Karpas-422 (cell line): ENCODE measurements around the gene TAB2. TPM values are rescaled to one million over a fixed set of nuclear protein-coding genes. Genes with fewer than 3 reads are reported as not detected.

Experiments
- DNase-seq: peaks from one replicate; pipeline ENCODE4 v3.0.0-alpha.2; 2015
- H2AFZ ChIP-seq: fragments of 200-600 bp; sonication (generic); 2 replicates; pipeline ENCODE4 v1.6.1; 2014; ENCODE audit warnings: antibody characterized with exemption, low read length, mixed read lengths
- H3K27ac ChIP-seq: fragments of 200-600 bp; sonication (generic); 2 replicates; pipeline ENCODE4 v1.5.1; 2014; ENCODE audit warnings: mild to moderate bottlenecking, low read length, moderate library complexity
- H3K27me3 ChIP-seq: fragments of 200-600 bp; sonication (generic); 2 replicates; pipeline ENCODE4 v1.6.1; 2014; ENCODE audit warnings: low read length, mixed read lengths
- H3K36me3 ChIP-seq: fragments of 200-600 bp; sonication (generic); 2 replicates; pipeline ENCODE4 v1.6.1; 2014; ENCODE audit warnings: low read length, mixed read lengths; ENCODE audit not compliant: insufficient read depth
- H3K4me1 ChIP-seq: fragments of 200-600 bp; sonication (generic); 2 replicates; pipeline ENCODE4 v1.6.1; 2014; ENCODE audit warnings: mild to moderate bottlenecking, low read length, mixed read lengths
- H3K4me2 ChIP-seq: fragments of 200-600 bp; sonication (generic); 2 replicates; pipeline ENCODE4 v1.6.1; 2014; ENCODE audit warnings: low read length, low read depth, mild to moderate bottlenecking; ENCODE audit not compliant: poor library complexity, severe bottlenecking
- H3K4me3 ChIP-seq: fragments of 200-600 bp; sonication (generic); 2 replicates; pipeline ENCODE4 v1.5.1; 2014; ENCODE audit warnings: mild to moderate bottlenecking, antibody characterized with exemption, low read length, mixed read lengths
- H3K79me2 ChIP-seq: fragments of 200-600 bp; sonication (generic); 2 replicates; pipeline ENCODE4 v1.6.1; 2014; ENCODE audit warnings: mild to moderate bottlenecking, low read length, mixed read lengths
- H3K9ac ChIP-seq: fragments of 200-600 bp; sonication (generic); 2 replicates; pipeline ENCODE4 v1.6.0; 2014; ENCODE audit warnings: low read length
- H3K9me2 ChIP-seq: fragments of 200-600 bp; sonication (generic), shearing (Covaris generic); replicated peaks from 2 replicates; pipeline ENCODE4 v1.6.0; 2014; ENCODE audit warnings: mild to moderate bottlenecking, low read length, moderate library complexity; ENCODE audit not compliant: insufficient read depth
- H3K9me3 ChIP-seq: fragments of 300-700, 200-600 bp; sonication (generic); 2 replicates; pipeline ENCODE4 v1.6.1; 2014; ENCODE audit warnings: low read length, mixed read lengths
- H4K20me1 ChIP-seq: fragments of 200-600 bp; sonication (generic); 2 replicates; pipeline ENCODE4 v1.6.1; 2014; ENCODE audit warnings: mild to moderate bottlenecking, antibody characterized with exemption, low read length, low read depth; ENCODE audit not compliant: insufficient read depth
- total RNA-seq: library from RNA; depleted of rRNA; stranded (reverse); fragments of >200 nt; shearing (Covaris generic); gene quantifications from 2 replicates; pipeline ENCODE4 v1.2.3, GENCODE V29; 2014; ENCODE audit warnings: low replicate concordance

The TAB2 gene
- total RNA-seq, 1 experiment from 2014 or later = 23.4 TPM

DNA sequence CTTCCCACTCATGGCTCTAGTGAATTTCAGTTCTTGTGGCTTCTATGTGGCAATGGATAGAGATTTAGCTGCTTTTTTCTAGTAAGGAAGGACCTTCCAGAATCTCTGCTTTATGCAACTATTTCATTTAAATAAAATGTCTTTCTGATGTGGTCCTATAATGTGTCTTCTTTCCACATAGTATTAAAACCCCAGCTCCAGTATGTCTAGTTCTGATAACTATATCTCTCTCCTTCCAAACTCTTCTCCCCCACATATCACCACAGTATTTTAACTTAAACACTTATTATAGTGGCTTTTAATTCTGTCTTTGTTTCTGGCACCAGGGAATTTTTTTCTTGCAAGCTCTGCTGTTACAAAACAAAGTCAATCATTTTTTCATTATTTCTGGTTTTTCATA lies 41.9 kb downstream of the TAB2 start:
- H3K4me3 ChIP-seq = no peak overlapping the region
- no peak overlapping the region for H3K9ac ChIP-seq
- no peaks in the 10 kb centered on the region for H3K4me1 ChIP-seq
- no peak overlapping the region for H3K4me2 ChIP-seq
- H3K79me2 ChIP-seq = peaks cover 75% of the 10 kb centered on the region
- H3K27ac ChIP-seq = no peak overlapping the region
- no peaks in the 10 kb centered on the region for H3K27me3 ChIP-seq
- H4K20me1 ChIP-seq = peaks cover 15% of the 10 kb centered on the region
- H3K36me3 ChIP-seq = no peaks in the 10 kb centered on the region
- no peak overlapping the region for H2AFZ ChIP-seq
- no peaks in the 10 kb centered on the region for H3K9me3 ChIP-seq
- no peak for DNase-seq
- no peaks in the 10 kb centered on the region for H3K9me2 ChIP-seq

DNA sequence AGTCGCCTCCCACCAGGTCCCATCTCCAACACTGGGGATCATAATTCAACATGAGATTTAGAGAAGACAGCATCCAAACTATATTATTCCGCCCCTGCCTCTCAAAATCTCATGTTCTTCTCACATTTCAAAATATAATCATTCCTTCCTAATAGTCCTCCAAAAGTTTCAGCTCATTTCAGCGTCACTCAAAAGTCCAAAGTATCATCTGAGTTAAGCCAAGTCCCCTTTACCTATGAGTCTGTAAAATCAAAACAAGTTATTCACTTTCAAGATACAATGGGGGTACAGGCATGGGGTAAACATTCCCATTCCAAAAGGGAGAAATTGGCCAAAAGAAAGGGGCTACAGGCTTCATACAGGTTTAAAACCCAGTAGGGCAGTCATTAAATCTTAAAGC lies 43.0 kb downstream of the TAB2 start:
- no peak for DNase-seq
- no peaks in the 10 kb centered on the region for H3K4me1 ChIP-seq
- peaks cover 77% of the 10 kb centered on the region for H3K79me2 ChIP-seq
- H3K9ac ChIP-seq = no peak overlapping the region
- no peaks in the 10 kb centered on the region for H3K36me3 ChIP-seq
- no peaks in the 10 kb centered on the region for H3K9me2 ChIP-seq
- no peaks in the 10 kb centered on the region for H3K27me3 ChIP-seq
- no peaks in the 10 kb centered on the region for H3K9me3 ChIP-seq
- H3K4me2 ChIP-seq = no peak overlapping the region
- H3K27ac ChIP-seq = no peak overlapping the region
- no peak overlapping the region for H3K4me3 ChIP-seq
- no peak overlapping the region for H2AFZ ChIP-seq
- peaks cover 12% of the 10 kb centered on the region for H4K20me1 ChIP-seq

DNA sequence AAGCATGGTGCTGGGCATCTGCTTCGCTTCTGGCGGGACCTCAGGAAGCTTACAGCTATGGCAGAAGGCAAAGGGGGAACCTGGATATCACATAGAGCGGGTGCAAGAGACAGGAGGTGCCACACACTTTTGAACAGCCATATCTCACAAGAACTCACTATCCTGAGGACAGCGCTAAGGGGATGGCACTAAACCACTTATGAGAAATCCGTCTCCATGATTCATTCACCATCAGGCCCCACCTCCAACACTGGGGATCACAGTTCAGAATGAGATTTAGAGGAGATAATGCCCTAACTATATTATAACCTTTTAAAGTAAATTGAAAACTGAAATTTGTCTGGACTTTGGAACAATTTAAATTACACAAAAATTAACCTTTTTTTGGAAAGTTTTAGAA lies 44.8 kb downstream of the TAB2 start:
- Histone ChIP-seq H4K20me1 (peaks cover 3% of the 10 kb centered on the region), H3K79me2 (peaks cover 83% of the 10 kb centered on the region), H3K9ac (no peak overlapping the region), H3K9me3 (no peaks in the 10 kb centered on the region), H2AFZ (no peak overlapping the region), H3K27ac (no peak overlapping the region), H3K4me3 (no peak overlapping the region), H3K27me3 (no peaks in the 10 kb centered on the region), H3K36me3 (no peaks in the 10 kb centered on the region), H3K4me2 (no peak overlapping the region), H3K4me1 (no peaks in the 10 kb centered on the region), H3K9me2 (no peaks in the 10 kb centered on the region)
- DNase-seq = no peak

DNA sequence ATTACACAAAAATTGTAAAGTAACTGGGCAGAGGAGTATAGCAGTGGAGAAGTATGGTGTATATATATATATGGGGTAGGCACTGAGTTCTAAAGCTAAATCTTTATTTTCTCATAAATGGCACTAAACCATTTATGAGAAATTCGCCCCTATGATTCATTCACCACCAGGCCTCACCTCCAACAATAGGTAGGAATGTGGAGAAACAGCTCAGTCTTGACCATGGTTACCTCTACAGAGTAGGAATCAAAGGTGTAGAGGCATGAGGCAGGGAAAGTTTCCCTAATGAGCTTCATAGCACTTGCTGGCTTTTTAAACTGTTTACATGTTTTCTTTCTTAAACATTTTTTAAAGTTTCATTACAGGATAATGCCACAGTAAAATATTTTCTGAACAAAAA lies 45.6 kb downstream of the TAB2 start:
- no peak overlapping the region for H3K4me2 ChIP-seq
- peaks cover 3% of the 10 kb centered on the region for H4K20me1 ChIP-seq
- no peak overlapping the region for H3K27ac ChIP-seq

DNA sequence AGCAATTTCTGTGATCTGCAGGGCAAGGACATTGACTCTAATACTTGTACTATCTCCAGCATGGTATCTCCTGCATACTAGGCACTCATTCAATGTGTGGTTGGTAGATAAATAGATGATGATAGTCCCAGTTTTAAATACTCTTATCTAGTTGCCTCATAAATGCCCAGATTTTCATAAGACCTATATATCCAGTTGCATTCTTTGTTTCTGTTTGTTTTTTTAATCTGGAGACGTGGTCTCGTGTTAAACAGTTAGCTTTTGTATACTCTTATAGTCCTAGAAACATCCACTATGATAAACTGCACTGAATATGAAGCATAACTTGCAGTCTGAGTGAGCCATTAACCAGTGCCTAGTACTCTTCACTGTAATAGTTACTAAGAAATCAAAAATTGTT lies 47.0 kb downstream of the TAB2 start:
- no peak for DNase-seq
- Histone ChIP-seq H3K79me2 (peaks cover 88% of the 10 kb centered on the region), H3K27ac (no peak overlapping the region), H3K36me3 (no peaks in the 10 kb centered on the region), H3K4me2 (no peak overlapping the region), H3K9me2 (no peaks in the 10 kb centered on the region), H4K20me1 (peaks cover 3% of the 10 kb centered on the region), H3K9me3 (no peaks in the 10 kb centered on the region), H3K4me1 (no peaks in the 10 kb centered on the region), H3K4me3 (no peak overlapping the region), H2AFZ (no peak overlapping the region), H3K9ac (no peak overlapping the region), H3K27me3 (no peaks in the 10 kb centered on the region)

More for the DNA sequence above, 45.6 kb downstream of the TAB2 start:
- H3K4me3 ChIP-seq = no peak overlapping the region
- no peaks in the 10 kb centered on the region for H3K9me3 ChIP-seq
- H3K9ac ChIP-seq = no peak overlapping the region
- no peaks in the 10 kb centered on the region for H3K9me2 ChIP-seq
- no peaks in the 10 kb centered on the region for H3K4me1 ChIP-seq
- H3K36me3 ChIP-seq = no peaks in the 10 kb centered on the region
- H3K79me2 ChIP-seq = peaks cover 87% of the 10 kb centered on the region
- no peaks in the 10 kb centered on the region for H3K27me3 ChIP-seq
- no peak for DNase-seq
- no peak overlapping the region for H2AFZ ChIP-seq

DNA sequence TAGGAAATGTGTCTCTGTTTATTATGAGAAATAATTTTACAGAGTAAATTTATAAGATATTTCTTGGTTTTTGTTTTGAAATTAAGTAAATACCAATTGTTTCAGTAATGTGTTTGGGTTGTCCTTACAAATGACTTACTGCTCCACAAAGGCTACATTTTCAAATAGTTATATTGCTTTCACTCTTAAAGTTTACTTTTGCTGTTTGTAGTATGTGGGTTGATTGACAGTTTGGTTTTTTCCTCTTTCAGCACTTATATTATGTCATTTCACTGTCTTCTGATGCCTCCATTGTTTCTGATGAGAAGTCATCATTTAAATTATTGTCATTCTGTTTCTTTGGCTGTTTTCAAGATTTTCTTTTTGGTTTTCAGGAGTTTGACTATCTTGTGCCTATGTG lies 47.7 kb downstream of the TAB2 start:
- Histone ChIP-seq H3K9ac (no peak overlapping the region), H3K36me3 (no peaks in the 10 kb centered on the region), H3K79me2 (peaks cover 87% of the 10 kb centered on the region), H3K27ac (no peak overlapping the region), H3K27me3 (no peaks in the 10 kb centered on the region), H4K20me1 (peaks cover 3% of the 10 kb centered on the region), H3K9me2 (no peaks in the 10 kb centered on the region), H3K4me2 (no peak overlapping the region), H3K9me3 (no peaks in the 10 kb centered on the region), H3K4me1 (peaks cover 5% of the 10 kb centered on the region; the same call in 1 of the 2 replicates), H2AFZ (no peak overlapping the region), H3K4me3 (no peak overlapping the region)
- no peak for DNase-seq

DNA sequence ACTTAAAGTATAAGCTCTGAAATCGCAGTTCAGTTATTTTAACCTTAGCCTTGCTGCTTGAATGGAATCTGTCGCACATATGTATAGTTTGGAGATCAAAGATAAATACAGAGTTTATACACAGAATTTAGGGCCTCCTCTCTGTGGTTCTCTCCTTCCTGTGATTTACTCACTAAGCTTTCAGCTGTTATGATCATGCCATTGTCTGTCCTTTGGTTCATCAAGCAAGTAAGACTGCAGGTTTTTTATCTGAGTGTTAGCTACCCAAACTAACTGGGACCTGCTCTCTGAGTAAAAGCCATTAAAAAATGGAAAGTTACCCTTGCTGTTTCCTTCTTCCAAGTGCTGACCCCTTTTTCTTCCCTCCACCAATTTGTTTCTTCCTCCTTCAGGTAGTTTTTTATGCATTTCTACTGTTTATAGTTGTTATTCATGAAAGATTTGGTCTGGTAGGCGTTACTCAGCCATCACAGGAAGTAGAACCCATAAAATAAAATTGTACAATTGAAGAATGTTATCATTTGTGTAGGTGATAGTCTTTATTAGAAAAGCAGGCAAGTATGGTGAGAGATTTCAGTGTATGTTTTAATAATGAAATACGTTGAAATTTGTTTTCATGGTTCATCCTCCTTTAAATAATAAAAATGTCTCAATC lies 48.9 kb downstream of the TAB2 start:
- Histone ChIP-seq H3K79me2 (peaks cover 84% of the 10 kb centered on the region), H3K27ac (no peak overlapping the region), H3K9ac (no peak overlapping the region), H3K36me3 (no peaks in the 10 kb centered on the region), H3K9me2 (no peaks in the 10 kb centered on the region), H3K4me2 (no peak overlapping the region), H2AFZ (no peak overlapping the region), H3K4me1 (peaks cover 16% of the 10 kb centered on the region), H4K20me1 (peaks cover 3% of the 10 kb centered on the region), H3K9me3 (no peaks in the 10 kb centered on the region), H3K4me3 (no peak overlapping the region), H3K27me3 (no peaks in the 10 kb centered on the region)
- DNase-seq = no peak

DNA sequence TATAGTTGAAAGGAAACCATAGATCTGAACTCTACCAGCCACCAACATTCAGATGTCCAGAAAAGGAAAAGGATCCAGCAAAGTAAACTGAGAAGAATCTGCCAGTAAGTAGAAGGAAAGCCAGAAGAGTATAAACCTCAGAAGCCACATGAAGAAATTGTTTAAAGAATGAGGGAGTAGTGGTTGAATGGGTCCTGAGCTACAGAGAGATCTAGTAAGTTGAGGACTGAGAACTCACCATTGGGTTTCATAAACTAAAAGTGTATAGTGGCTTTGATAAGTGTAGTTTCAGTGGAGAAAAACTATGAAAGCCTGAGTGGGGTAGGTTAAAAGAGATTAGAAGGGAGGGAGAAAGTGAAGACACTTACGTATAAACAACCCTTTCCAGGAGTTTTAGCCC lies 50.6 kb downstream of the TAB2 start:
- no peak for DNase-seq
- Histone ChIP-seq H3K79me2 (peaks cover 77% of the 10 kb centered on the region), H2AFZ (no peak overlapping the region), H4K20me1 (peaks cover 3% of the 10 kb centered on the region), H3K4me3 (no peak overlapping the region), H3K4me2 (no peak overlapping the region), H3K4me1 (peaks cover 33% of the 10 kb centered on the region), H3K9ac (no peak overlapping the region), H3K9me2 (no peaks in the 10 kb centered on the region), H3K27me3 (no peaks in the 10 kb centered on the region), H3K27ac (no peak overlapping the region), H3K9me3 (no peaks in the 10 kb centered on the region), H3K36me3 (no peaks in the 10 kb centered on the region)
